WERI-Rb-1 (cell line): ENCODE data around the gene USP54.

Experiments used
- DNase-seq: peaks from one replicate; pipeline ENCODE4 v3.0.0-alpha.2; 2020
- H3K27ac ChIP-seq: fragments of 250-450 bp; sonication (Bioruptor Pico); 2 replicates; pipeline ENCODE4 v1.5.1; 2020; ENCODE audit warnings: mild to moderate bottlenecking, moderate library complexity
- H3K27me3 ChIP-seq: fragments of 250-450 bp; sonication (Bioruptor Pico); 2 replicates; pipeline ENCODE4 v1.5.1; 2021; ENCODE audit warnings: mild to moderate bottlenecking, low read depth, moderate library complexity; ENCODE audit not compliant: insufficient read depth, severe bottlenecking
- H3K36me3 ChIP-seq: fragments of 250-450 bp; sonication (Bioruptor Pico); 2 replicates; pipeline ENCODE4 v1.5.1; 2020; ENCODE audit warnings: mild to moderate bottlenecking, moderate library complexity
- H3K4me3 ChIP-seq: 2 replicates; pipeline ENCODE4 v1.5.1; 2011; ENCODE audit warnings: low read depth, mild to moderate bottlenecking, control low read depth, low read length
- H3K9me3 ChIP-seq: fragments of 250-450 bp; sonication (Bioruptor Pico); 2 replicates; pipeline ENCODE4 v1.5.1; 2021; ENCODE audit warnings: mild to moderate bottlenecking, moderate library complexity; ENCODE audit not compliant: severe bottlenecking
- CTCF ChIP-seq: IDR thresholded peaks from 2 replicates; pipeline ENCODE4 v1.5.1; 2011; ENCODE audit warnings: low read depth, mild to moderate bottlenecking, control low read depth, inconsistent platforms, low read length

USP54 gene

DNA sequence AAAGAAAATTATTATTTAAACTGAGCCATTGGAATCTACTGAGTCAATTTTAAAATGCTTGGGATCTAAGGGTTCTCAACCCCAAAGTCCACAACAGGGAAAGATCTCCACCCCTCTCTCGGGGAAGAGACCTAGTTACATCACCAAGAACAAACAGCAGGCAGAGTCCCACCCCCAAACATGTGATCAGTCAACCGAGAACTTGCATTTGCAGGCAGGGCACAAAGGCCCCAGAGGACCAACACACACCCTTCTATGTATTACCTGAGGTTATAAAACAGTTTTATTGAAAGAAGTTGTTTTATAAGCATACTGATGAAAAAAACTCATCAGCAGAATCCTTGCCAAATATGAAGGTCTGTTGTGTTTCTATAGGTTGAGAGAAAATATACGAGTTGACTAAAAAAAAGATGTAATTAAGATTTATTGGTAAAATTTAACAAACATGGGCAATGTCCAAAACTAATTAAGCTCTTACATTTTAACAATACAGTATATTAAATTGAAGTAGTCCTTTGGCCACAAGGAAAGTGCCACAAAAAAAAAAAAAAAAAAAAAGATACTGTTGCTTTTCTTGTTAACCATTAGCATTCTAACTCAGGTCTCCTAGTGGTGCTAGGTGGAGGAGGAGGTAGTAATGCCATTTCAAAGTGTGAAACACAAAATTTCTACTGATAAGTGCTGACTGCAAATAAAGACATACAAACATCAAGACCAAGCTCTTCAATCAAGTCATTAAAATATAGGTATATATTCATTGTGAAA is 975 bp upstream of the USP54 start:
- no peak overlapping the region for H3K4me3 ChIP-seq
- no peaks in the 10 kb centered on the region for H3K36me3 ChIP-seq
- no peaks in the 10 kb centered on the region for H3K9me3 ChIP-seq
- DNase-seq: peak; percentile 38
- no peaks in the 10 kb centered on the region for H3K27me3 ChIP-seq
- no peak for TF ChIP-seq CTCF
- no peak overlapping the region for H3K27ac ChIP-seq

GRCh38 chr10:73589563-73590126 is 1.5 kb downstream of the USP54 start:
- H3K4me3 ChIP-seq: no peak overlapping the region
- H3K36me3 ChIP-seq: no peaks in the 10 kb centered on the region
- no peaks in the 10 kb centered on the region for H3K9me3 ChIP-seq
- H3K27me3 ChIP-seq: no peaks in the 10 kb centered on the region
- TF ChIP-seq CTCF: no peak
- no peak for DNase-seq
- H3K27ac ChIP-seq: no peak overlapping the region

DNA sequence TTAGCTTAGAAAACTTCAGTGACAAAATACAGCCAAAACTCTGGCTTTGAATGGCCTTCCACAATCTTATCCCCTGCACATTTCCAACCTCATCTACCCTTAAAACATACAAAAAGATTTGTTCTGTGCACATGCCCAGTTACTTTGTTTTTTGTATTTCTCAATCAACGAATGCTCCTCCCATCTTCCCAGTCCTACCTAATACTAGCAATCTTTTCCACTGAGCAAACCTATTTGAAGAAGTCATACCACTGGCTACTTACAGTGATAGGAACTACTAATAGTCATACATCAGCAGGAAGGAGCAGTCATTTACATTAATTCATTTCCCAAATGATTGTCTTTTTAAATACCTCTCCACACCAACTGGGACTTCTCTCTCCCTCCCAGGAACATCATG is 2.5 kb downstream of the USP54 start:
- no peak overlapping the region for H3K27ac ChIP-seq
- no peaks in the 10 kb centered on the region for H3K27me3 ChIP-seq
- no peak overlapping the region for H3K4me3 ChIP-seq
- TF ChIP-seq CTCF: no peak
- H3K9me3 ChIP-seq: no peaks in the 10 kb centered on the region
- no peak for DNase-seq
- no peaks in the 10 kb centered on the region for H3K36me3 ChIP-seq

DNA sequence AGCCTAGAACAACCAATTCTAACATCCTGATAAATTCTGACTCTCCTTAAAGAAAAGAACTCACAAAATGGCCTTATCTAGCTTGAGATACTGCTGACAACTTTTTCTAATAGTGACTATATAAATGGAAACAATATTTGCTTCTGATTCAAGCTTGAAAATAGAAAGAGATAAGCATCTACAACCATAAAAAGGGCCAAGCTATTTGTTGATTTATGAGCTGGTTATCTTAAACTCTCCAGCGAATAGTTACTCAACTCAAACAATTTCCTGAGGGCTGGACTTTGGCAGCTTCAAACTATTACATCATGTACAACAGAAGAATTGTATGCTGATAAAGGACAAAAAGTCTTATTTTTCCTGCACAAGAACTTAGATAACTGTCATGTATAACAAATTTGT is 4.6 kb downstream of the USP54 start:
- Histone ChIP-seq H3K4me3 (no peak overlapping the region), H3K27ac (no peak overlapping the region)
- DNase-seq: no peak

DNA sequence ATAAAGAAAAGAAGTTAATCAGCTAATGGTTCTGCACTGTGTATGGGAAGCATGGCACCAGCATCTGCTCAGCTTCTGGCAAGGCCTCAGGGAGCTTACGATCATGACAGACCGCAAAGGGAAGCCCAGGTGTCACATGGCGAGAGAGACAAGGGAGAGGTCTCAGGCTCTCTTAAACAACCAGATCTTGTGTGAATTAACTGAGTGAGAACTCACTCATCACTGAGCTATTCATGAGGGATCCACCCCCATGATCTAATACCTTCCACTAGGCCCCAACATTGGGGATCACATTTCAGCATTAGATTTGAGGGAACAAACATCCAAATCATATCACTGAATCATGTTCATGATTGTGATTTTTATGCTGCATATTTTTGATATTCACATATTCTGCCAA is 5.8 kb downstream of the USP54 start:
- no peak for DNase-seq
- TF ChIP-seq CTCF: no peak
- Histone ChIP-seq H3K4me3 (no peak overlapping the region), H3K9me3 (no peaks in the 10 kb centered on the region), H3K36me3 (no peaks in the 10 kb centered on the region), H3K27me3 (no peaks in the 10 kb centered on the region), H3K27ac (no peak overlapping the region)

More for the DNA sequence above, 4.6 kb downstream of the USP54 start:
- Histone ChIP-seq H3K36me3 (no peaks in the 10 kb centered on the region), H3K9me3 (no peaks in the 10 kb centered on the region), H3K27me3 (no peaks in the 10 kb centered on the region)
- no peak for TF ChIP-seq CTCF

- no peak for TF ChIP-seq CTCF
- no peak overlapping the region for H3K4me3 ChIP-seq
- no peaks in the 10 kb centered on the region for H3K9me3 ChIP-seq
- H3K27me3 ChIP-seq: no peaks in the 10 kb centered on the region
- DNase-seq: no peak
- H3K27ac ChIP-seq: no peak overlapping the region
- no peaks in the 10 kb centered on the region for H3K36me3 ChIP-seq
Measured at GRCh38 chr10:73584737-73585136, 6.4 kb downstream of the USP54 start.
